ENCODE data around the gene BDP1. TPM values are rescaled to one million over a fixed set of nuclear protein-coding genes. Genes with fewer than 3 reads are reported as not detected.
"Not testable (repeated sequence)": the region's sequence is repeated elsewhere in the genome, so short reads cannot be mapped to it uniquely, and the experiment has no call there.

Gene BDP1
- total RNA-seq, 1 donor from 2014 or later: 16.3 TPM

GRCh38 chr5:71460693-71461092 lies 5.2 kb downstream of the BDP1 start:
- no peak for DNase-seq (ENCODE audit: low spot score)

DNA sequence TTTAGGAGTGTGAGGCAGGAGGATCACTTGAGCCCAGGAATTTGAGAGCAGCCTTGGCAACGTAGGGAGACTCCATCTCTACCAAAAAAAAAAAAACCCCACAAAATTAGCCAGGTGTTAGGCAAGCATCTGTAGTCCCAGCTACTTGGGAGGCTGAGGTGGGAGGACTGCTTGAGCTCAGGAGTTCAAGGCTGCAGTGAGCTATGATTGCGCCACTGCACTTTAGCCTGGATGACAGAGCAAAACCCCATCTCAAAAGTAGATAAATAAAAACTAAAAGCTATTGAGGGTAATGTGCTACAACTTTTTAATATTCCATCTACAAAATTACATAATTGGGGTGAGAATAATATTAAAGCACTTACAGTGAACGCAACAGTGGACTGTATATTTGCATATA lies 5.9 kb downstream of the BDP1 start:
- no peak for DNase-seq (ENCODE audit: low spot score)

GRCh38 chr5:71471193-71471592 lies 15.7 kb downstream of the BDP1 start:
- DNase-seq (ENCODE audit: low spot score): no peak

DNA sequence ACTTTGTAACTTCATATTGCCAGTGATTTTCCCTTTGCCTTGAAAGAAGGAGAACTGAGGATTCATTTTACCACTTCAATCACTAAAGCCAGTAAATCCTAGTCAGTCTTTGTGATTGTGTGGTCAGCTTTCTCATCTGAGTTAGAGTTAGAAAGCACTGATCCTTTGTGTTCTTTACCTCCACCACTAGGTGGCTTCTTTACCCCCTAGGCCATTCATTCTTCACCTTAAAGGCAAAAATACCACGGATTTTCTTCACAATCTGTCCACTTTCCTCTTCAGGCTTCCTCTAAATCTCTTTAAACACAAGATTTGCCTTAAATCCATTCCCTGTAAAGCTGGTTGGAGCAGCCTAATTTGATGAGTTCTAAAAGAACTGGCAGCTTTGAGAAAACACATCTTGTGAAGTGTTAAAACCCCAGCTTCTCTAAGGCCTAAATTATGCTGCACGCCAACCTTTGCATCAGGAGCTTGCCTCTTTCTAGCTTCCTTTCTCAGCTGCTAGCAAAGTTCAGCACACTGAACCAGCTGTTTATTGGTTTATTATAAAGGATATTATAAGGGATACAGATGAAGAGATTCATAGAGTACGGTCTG lies 20.4 kb downstream of the BDP1 start:
- no peak for DNase-seq (ENCODE audit: low spot score)

- DNase-seq (ENCODE audit: low spot score): no peak
Measured at GRCh38 chr5:71481441-71481840, 26.0 kb downstream of the BDP1 start.

- DNase-seq (ENCODE audit: low spot score): peak; percentile 69
Measured at GRCh38 chr5:71482132-71482531, 26.7 kb downstream of the BDP1 start.

DNA sequence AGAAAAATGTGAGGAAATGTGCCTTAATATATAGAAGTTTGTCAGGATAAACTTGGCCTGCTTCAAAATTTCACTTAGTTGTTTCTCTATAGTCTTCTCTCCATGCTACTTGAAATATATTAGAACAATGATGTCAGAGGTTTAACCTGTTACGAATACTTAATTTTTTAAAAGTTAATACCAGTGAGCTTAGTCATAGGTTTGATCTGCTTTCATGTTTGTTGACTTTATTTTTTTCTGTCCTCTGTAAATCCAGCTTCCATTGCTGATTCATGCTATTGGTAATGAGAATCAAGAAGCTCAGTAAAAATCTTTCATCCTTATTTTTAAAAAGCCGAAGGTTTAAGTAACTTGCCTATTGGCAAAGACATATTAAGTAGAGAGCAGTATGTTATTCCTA lies 27.9 kb downstream of the BDP1 start:
- no peak for DNase-seq (ENCODE audit: low spot score)

DNA sequence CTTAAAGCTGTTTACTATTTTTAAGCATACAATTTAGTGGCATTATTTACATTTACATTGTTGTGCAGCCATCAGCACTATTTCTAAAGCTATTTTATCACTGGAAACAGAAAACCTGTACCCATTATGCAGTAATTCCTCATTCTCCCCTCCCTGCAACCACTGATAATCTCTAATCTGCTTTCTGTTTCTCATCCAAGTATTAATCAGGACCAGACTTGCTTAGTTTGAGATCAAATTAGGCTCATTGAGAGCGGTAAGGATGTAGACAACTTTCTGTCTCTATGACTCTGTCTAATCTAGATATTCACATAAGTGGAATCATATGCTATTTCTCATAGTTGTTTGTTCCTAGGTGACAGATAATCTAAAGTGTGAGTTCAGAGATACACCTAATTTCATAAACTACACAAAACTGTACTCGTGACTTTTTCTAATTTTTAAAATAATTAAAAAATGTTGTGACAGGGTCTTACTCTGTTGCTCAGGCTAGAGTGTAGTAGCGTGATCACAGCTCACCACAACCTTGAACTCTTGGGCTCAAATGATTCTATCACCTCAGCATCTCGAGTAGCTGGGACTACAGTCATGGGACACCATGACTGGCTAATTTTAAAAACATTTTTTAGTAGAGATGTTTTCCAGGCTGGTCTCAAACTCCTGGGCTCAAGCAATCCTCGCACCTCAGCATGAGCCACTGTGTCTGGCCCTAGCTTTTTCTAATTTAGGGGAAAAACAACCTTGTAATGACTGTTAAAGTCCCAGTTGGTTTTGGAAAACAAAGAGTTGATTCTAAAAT lies 37.6 kb downstream of the BDP1 start:
- no peak for DNase-seq (ENCODE audit: low spot score)

- DNase-seq (ENCODE audit: low spot score): not testable (repeated sequence)
Measured at GRCh38 chr5:71494202-71494601, 38.8 kb downstream of the BDP1 start.

GRCh38 chr5:71498756-71499155 lies 43.3 kb downstream of the BDP1 start:
- DNase-seq (ENCODE audit: low spot score): not testable (repeated sequence)

DNA sequence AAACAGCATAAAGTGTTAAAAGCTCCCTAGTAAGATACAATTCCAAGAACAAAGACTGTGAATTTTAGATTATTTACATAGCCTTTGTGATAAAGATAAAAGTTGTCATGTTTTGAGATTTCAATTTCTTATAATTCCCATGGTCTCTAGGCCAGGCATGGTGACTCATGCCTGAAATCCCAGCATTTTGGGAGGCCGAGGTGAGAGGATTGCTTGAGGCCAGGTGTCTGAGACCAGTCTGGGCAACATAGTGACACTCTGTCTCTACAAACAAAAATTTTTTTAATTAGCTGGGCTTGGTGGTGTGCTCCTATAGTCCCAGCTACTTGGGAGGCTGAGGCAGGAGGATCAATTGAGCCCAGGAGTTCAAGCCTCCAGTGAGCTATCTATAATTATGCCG lies 48.1 kb downstream of the BDP1 start:
- DNase-seq (ENCODE audit: low spot score): no peak

GRCh38 chr5:71522151-71522550 lies 66.7 kb downstream of the BDP1 start:
- DNase-seq (ENCODE audit: low spot score): no peak

DNA sequence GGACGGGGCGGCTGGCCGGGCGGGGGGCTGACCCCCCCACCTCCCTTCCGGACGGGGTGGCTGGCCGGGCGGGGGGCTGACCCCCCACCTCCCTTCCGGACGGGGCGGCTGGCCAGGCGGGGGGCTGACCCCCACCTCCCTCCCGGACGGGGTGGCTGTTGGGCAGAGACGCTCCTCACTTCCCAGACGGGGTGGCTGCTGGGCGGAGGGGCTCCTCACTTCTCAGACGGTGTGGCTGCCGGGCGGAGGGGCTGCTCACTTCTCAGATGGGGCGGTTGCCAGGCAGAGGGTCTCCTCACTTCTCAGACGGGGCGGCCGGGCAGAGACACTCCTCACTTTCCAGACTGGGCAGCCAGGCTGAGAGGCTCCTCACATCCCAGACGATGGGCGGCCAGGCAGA lies 70.2 kb downstream of the BDP1 start:
- not testable (repeated sequence) for DNase-seq (ENCODE audit: low spot score)

DNA sequence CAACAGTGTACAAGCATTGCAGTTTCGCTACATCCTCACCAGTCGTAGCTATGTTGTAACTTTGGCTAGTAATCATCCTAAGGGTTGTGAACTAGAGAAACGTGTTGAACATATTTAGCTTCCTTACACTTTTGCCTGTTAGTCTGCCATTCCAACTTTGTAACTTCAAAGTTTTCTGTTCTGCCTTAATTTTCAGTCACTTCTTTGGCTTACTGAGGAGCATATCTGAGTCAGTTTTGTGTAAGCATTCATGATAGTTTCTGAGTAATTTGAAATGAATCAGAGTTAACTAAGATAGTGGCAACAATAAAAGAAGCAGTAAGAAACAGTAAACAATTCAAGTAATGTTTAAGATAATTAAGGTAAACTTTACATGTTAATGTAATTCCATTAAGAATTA lies 72.8 kb downstream of the BDP1 start:
- DNase-seq (ENCODE audit: low spot score): no peak

DNA sequence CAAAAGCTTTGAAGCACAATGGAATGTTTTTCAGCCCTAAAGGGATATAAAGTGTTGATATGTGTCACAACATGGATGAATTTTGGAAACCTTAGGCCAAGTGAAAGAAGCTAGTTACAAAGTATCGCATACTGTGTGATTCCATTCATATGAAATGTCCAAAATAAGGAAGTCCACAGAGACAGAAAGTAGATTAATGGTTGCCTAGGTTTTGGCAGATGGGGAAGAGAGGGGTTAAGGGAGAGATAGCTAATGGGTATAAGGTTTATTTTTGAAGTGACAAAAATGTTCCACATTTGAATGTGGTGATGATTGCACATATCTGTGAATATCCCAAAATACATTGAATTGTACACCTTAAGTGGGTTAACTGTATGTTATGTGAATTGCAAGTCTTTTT lies 74.2 kb downstream of the BDP1 start:
- no peak for DNase-seq (ENCODE audit: low spot score)

- no peak for DNase-seq (ENCODE audit: low spot score)
Measured at GRCh38 chr5:71533142-71533541, 77.7 kb downstream of the BDP1 start.

- DNase-seq (ENCODE audit: low spot score): no peak
Measured at GRCh38 chr5:71533615-71534014, 78.2 kb downstream of the BDP1 start.

DNA sequence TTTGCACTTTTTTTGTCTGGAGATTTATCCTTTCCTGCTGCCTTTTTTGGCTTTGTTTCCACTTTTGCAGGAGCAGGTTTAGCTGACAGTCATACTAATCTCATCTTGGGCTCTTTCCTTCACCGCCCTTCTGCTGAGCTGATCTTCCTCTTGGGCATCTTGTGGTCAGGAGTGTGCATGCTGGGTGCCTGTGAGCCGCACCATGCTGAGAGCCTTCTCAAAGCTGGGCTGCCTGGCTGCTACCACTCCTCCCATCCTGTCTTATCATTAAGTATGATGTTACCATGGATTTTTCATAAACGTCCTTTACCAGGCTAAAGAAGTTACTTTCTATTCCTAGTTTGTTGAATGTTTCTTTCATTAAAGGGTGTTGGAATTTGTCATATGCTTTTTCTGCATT lies 82.2 kb downstream of the BDP1 start:
- DNase-seq (ENCODE audit: low spot score): no peak

DNA sequence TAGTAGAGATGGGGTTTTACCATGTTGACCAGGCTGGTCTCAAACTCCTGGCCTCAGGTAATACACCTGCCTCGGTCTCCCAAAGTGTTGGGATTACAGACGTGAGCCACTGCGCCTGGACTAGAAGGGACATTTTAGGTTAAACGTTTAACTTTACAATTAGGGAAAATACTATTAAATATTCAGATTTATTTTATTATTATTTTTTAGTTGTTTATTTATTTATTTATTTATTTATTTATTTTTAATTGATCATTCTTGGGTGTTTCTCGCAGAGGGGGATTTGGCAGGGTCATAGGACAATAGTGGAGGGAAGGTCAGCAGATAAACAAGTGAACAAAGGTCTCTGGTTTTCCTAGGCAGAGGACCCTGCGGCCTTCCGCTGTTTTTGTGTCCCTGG lies 95.4 kb downstream of the BDP1 start:
- DNase-seq (ENCODE audit: low spot score): not testable (repeated sequence)

GRCh38 chr5:71551582-71551981 lies 96.1 kb downstream of the BDP1 start:
- DNase-seq (ENCODE audit: low spot score): not testable (repeated sequence)

- not testable (repeated sequence) for DNase-seq (ENCODE audit: low spot score)
Measured at GRCh38 chr5:71552026-71552749, 96.7 kb downstream of the BDP1 start.

GRCh38 chr5:71563161-71563560 lies 107.7 kb downstream of the BDP1 start:
- DNase-seq (ENCODE audit: low spot score): no peak

- DNase-seq (ENCODE audit: low spot score): no peak
Measured at GRCh38 chr5:71564895-71565294, 109.4 kb downstream of the BDP1 start.
